Measurements from ENCODE around the gene KLHL40.

The KLHL40 gene

GRCh38 chr3:42666577-42666998 lies 18.7 kb upstream of the KLHL40 start:
- TF ChIP-seq CTCF (IDR thresholded peaks at IDR 0.05; ENCODE audit: insufficient read depth, missing control alignments): no peak
- no peak for FAIRE-seq

DNA sequence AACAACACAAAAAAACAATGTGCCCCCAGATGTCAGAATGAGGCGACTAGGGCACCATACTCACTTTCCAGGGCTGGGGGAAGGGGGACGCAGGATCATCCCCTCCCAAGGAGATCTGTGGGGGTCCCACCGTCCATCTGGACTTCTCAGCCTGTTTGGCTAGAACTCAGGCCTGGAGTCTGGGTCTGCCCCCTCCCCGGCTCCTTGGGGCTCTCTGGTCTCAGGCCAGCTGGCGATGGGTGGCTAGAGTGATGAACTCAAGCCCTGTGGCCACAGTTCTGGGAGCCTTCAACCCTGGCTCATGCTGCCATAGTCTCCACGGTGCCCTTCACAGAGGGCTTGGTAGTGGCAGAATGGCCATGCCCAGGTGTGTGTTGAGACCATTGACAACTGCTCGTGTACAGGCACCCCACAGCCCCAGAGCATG lies 18.2 kb upstream of the KLHL40 start:
- no peak for TF ChIP-seq CTCF (IDR thresholded peaks at IDR 0.05; ENCODE audit: insufficient read depth, missing control alignments)
- DNase-seq (ENCODE audit: insufficient read length, low spot score) (no peak), FAIRE-seq (no peak)

More at GRCh38 chr3:42666577-42666998, 18.7 kb upstream of the KLHL40 start:
- no peak for DNase-seq (ENCODE audit: insufficient read length, low spot score)

DNA sequence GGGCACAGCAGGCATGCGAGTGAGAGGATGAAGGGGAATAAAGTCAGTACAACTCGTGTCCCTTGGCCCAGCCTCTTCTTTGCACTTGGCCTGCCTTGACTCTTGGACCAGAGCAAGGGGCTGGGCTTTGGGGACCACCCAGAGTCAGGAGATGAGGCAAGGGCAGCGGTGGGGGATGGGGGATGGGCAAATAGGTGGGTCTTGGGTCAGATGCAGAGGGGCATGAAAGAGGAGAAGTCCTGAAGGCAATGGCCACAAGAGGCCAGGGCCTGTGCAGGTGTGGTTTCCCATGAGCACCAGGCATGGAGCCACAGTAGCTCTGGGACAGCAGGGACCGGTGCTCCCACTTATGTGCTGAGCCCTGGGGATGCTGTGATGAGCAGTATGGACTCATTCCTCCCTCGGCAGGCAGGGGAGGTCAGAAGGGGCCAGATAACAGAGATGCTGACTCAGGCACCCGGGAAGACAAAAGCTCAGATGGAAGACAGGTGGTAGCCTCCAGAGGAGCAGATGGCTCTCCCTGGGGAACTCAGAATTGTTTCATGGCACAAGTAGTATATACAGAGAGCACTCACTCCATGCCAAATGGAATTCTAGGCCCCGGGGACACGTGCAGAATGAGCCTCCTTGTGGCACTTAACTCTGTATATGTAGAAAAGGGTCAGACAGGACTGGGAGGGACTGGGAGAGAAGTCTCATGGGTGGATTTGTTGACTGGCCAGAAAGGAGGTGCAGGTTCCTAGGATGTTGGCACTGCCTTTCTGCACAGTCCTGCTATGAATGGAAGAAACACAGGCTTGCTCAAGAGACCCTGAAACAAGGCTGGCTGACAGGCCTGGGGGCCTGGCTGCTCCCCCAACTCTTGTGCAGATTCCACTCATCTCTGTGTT lies 17.6 kb upstream of the KLHL40 start:
- FAIRE-seq (no peak), DNase-seq (ENCODE audit: insufficient read length, low spot score) (no peak)
- no peak for TF ChIP-seq CTCF (IDR thresholded peaks at IDR 0.05; ENCODE audit: insufficient read depth, missing control alignments)

GRCh38 chr3:42668413-42668760 lies 16.9 kb upstream of the KLHL40 start:
- no peak for FAIRE-seq
- DNase-seq (ENCODE audit: insufficient read length, low spot score): no peak
- TF ChIP-seq CTCF (IDR thresholded peaks at IDR 0.05; ENCODE audit: insufficient read depth, missing control alignments): no peak

DNA sequence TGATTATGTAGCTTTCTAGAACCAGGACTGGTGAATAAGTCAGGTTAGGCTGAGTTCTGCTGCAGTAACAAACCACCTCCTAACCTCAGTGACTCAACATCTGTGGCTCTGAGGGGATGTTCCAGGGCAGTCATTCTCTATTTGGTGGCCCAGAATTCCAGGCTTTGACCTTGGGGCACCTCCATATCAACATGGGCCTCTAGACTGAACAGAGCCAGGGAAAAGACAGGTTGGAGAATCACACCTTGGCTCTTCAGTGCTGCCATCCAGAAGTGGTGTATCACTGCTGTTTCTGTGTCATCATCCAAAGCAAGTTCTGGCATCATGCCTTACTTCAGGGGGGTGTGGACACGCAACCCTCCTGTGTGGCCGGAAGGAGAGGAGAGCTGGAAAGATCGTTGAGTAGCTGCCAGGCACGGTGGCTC lies 16.5 kb upstream of the KLHL40 start:
- DNase-seq (ENCODE audit: insufficient read length, low spot score): no peak
- no peak for TF ChIP-seq CTCF (IDR thresholded peaks at IDR 0.05; ENCODE audit: insufficient read depth, missing control alignments)
- no peak for FAIRE-seq

DNA sequence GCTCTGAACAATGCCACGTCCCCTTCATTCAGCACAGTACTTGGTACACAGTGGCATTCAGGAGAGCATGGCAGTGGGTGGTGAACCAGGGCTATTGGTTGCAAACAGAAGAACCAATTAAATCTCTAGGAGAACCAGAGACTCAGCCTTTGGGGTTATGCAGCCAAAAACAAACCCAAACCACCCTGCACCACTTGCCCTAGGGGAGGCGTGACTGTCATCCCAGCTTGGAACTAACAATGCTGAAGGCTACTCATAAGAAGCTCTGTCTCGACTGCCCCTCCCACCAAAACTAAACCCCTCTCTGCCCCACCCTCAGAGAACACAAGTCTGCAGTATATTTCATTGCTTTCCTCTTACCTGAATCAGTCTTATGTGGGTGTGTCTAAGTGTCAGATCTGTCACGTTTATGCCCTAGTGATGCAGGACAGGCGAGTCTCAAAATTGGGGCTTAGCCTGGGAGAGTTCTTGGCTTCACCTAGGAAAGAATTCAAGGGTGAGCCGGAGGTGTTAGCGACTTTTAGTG lies 15.2 kb upstream of the KLHL40 start:
- TF ChIP-seq CTCF (IDR thresholded peaks at IDR 0.05; ENCODE audit: insufficient read depth, missing control alignments): no peak
- DNase-seq (ENCODE audit: insufficient read length, low spot score) (no peak), FAIRE-seq (no peak)

DNA sequence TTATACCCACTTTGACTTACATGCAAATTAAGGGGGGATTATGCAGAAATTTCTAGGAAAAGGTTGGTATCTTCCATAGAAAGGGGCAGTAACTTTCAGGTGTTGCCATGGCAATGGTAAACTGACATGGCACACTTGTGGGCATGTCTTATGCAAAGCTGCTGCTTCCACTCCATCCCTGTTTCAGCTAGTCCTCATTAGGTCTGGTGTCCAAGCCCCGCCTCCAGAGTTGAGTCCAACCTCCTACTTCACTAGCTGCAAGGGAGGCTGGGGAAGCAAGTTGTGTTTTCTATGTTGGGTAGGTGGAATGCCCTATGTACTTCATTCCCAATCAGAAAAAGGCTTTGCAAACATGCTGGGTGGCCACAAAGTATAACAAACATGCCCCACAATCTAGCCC lies 14.7 kb upstream of the KLHL40 start:
- DNase-seq (ENCODE audit: insufficient read length, low spot score) (no peak), FAIRE-seq (no peak)
- TF ChIP-seq CTCF (IDR thresholded peaks at IDR 0.05; ENCODE audit: insufficient read depth, missing control alignments): no peak
